K562 (cell line): ENCODE results near the gene ATP5MC3. TPM values are rescaled to one million over a fixed set of nuclear protein-coding genes. Genes with fewer than 3 reads are reported as not detected.

Source experiments
- CREB1 ChIP-seq, 2 experiments: sonication (generic) in 1 of 2; formaldehyde crosslinking in 1 of 2; IDR thresholded peaks; 2 replicates each; pipeline versions ENCODE4 v1.6.1 to v1.8.0; 2012 to 2022; ENCODE audit warnings: inconsistent platforms in 1 of 2, mild to moderate bottlenecking in 1 of 2, missing genetic modification reagents in 1 of 2, moderate library complexity in 1 of 2
- EHMT2 ChIP-seq: fragments of 450-650 bp; IDR thresholded peaks from 2 replicates; pipeline ENCODE4 v1.6.1; 2018; ENCODE audit warnings: antibody characterized with exemption
- ETV6 ChIP-seq, 3 experiments: fragments of 150-350 bp in 1 of 3; sonication (generic) in 1 of 3; formaldehyde crosslinking in 1 of 3; IDR thresholded peaks; 2 replicates each; pipeline versions ENCODE4 v1.6.1 to v1.8.0; 2014 to 2022; ENCODE audit warnings: borderline replicate concordance in 2 of 3, low read depth in 2 of 3, antibody characterized with exemption in 1 of 3, low read length in 1 of 3, mild to moderate bottlenecking in 1 of 3, missing genetic modification reagents in 1 of 3
- HNRNPLL ChIP-seq: fragments of 200-400 bp; formaldehyde crosslinking; IDR thresholded peaks from 2 replicates; pipeline ENCODE4 v1.6.1; 2017; ENCODE audit warnings: low read length, low read depth, mild to moderate bottlenecking; ENCODE audit not compliant: poor library complexity, severe bottlenecking
- KLF16 ChIP-seq: IDR thresholded peaks from 2 replicates; pipeline ENCODE4 v1.6.1; 2016; ENCODE audit warnings: antibody characterized with exemption
- ZNF778 ChIP-seq: fragments of 450-650 bp; formaldehyde crosslinking; IDR thresholded peaks from 2 replicates; pipeline ENCODE4 v1.4.0; 2020; ENCODE audit warnings: mild to moderate bottlenecking, moderate library complexity
- polyA plus RNA-seq, 8 experiments: library from polyadenylated mRNA; depleted of rRNA in 4 of 8; stranded (reverse) in 5 of 8; unstranded in 3 of 8; fragments of >200 nt; fragmentation: Nextera tagmentation in 2 of 8; fragmentation: Illumina TruSeq in 1 of 8; extraction: Ambion mirVana in 2 of 8; extraction: Trizol in 1 of 8; gene quantifications; 2 replicates each; pipeline versions ENCODE4 v1.2.1 to v1.2.3, GENCODE V29; 2011 to 2014; ENCODE audit warnings: inconsistent platforms in 1 of 8, missing spikeins in 1 of 8
- total RNA-seq, 7 experiments: library from RNA; depleted of rRNA in 6 of 7; stranded (reverse); fragments of >200 nt in 6 of 7; fragmentation: Illumina TruSeq in 2 of 7; extraction: Trizol in 2 of 7; gene quantifications; 2 replicates each; pipeline versions ENCODE4 v1.2.1 to v1.2.3, GENCODE V29; 2011 to 2021; ENCODE audit warnings: low replicate concordance in 1 of 7
- TF ChIP-seq, protein P1 (sequence below): fragments of 200-400 bp; formaldehyde crosslinking; IDR thresholded peaks from 2 replicates; pipeline ENCODE4 v1.6.1; 2017; ENCODE audit warnings: mild to moderate bottlenecking, low read depth, low read length, moderate library complexity
- TF ChIP-seq, protein P2 (sequence below): fragments of 450-650 bp; IDR thresholded peaks from 2 replicates; pipeline ENCODE4 v1.6.1; 2018; ENCODE audit warnings: mild to moderate bottlenecking, low read depth; ENCODE audit not compliant: partially characterized antibody
- TF ChIP-seq, protein P3 (sequence below), 2 experiments: fragments of 450-650 bp in 1 of 2; sonication (generic) in 1 of 2; formaldehyde crosslinking; conservative IDR thresholded peaks; 2 replicates each; pipeline versions ENCODE4 v1.4.0 to v1.8.1; 2020 to 2022; ENCODE audit warnings: mild to moderate bottlenecking in 1 of 2, missing genetic modification reagents in 1 of 2

The ATP5MC3 gene
- total and polyA plus RNA-seq, 9 of the 15 experiments (the other 6 are each of a cell fraction or from before 2014, with no cell fraction given): 423 to 2,565 (median 1,012) TPM

DNA sequence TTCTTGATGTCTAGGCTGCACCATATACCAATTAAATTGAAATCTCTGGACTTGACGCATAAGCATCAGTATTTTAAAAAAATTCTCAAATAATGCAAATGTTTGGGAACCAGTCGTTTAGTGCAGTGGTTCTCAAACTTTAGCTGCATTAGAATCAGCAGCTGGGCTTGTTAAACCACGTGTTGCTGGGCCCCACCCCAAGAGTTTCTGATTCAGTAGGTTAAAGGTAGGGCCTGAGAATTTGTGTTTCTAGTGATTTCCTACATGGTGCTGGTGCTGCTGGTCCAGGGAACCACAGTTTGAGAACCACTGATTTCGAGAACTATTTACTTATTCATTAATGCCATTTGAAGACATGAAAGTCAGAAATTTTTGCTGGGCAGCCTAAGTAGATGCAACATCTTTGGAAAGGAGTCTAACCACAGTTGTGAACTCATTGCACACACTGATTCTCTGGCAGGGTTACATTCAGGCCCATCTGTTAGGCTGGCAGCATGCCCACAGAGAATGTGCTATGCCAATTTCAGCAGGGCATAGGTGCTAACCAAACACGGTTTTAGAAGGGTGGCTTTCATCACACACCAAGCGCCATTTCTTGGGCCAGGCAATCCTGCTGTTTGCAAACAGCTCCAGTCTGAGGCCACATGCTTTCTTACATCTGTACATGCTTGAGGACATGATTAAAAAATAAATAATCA lies 26.4 kb upstream of the ATP5MC3 start (continued):
- TF ChIP-seq, protein P1, sequence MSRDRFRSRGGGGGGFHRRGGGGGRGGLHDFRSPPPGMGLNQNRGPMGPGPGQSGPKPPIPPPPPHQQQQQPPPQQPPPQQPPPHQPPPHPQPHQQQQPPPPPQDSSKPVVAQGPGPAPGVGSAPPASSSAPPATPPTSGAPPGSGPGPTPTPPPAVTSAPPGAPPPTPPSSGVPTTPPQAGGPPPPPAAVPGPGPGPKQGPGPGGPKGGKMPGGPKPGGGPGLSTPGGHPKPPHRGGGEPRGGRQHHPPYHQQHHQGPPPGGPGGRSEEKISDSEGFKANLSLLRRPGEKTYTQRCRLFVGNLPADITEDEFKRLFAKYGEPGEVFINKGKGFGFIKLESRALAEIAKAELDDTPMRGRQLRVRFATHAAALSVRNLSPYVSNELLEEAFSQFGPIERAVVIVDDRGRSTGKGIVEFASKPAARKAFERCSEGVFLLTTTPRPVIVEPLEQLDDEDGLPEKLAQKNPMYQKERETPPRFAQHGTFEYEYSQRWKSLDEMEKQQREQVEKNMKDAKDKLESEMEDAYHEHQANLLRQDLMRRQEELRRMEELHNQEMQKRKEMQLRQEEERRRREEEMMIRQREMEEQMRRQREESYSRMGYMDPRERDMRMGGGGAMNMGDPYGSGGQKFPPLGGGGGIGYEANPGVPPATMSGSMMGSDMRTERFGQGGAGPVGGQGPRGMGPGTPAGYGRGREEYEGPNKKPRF: no peak
- no peak for TF ChIP-seq HNRNPLL
- TF ChIP-seq ETV6 (IDR thresholded peaks at IDR 0.05; ENCODE audit: borderline replicate concordance in 1 of 2, low read depth in 2 of 2, low read length in 1 of 2): no peak
- no peak for TF ChIP-seq ETV6 (CRISPR knock-in tag; IDR thresholded peaks at IDR 0.05; ENCODE audit: borderline replicate concordance)
- TF ChIP-seq, protein P2, sequence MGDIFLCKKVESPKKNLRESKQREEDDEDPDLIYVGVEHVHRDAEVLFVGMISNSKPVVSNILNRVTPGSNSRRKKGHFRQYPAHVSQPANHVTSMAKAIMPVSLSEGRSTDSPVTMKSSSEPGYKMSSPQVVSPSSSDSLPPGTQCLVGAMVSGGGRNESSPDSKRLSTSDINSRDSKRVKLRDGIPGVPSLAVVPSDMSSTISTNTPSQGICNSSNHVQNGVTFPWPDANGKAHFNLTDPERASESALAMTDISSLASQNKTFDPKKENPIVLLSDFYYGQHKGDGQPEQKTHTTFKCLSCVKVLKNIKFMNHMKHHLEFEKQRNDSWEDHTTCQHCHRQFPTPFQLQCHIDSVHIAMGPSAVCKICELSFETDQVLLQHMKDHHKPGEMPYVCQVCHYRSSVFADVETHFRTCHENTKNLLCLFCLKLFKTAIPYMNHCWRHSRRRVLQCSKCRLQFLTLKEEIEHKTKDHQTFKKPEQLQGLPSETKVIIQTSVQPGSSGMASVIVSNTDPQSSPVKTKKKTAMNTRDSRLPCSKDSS: no peak
- TF ChIP-seq KLF16: no peak
- TF ChIP-seq, protein P3, sequence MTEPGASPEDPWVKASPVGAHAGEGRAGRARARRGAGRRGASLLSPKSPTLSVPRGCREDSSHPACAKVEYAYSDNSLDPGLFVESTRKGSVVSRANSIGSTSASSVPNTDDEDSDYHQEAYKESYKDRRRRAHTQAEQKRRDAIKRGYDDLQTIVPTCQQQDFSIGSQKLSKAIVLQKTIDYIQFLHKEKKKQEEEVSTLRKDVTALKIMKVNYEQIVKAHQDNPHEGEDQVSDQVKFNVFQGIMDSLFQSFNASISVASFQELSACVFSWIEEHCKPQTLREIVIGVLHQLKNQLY (CRISPR knock-in tag; conservative IDR thresholded peaks at IDR 0.05): no peak
- no peak for TF ChIP-seq CREB1 (IDR thresholded peaks at IDR 0.05)
- TF ChIP-seq CREB1 (CRISPR knock-in tag; IDR thresholded peaks at IDR 0.05): no peak
- TF ChIP-seq ZNF778: no peak
- TF ChIP-seq EHMT2: no peak
- TF ChIP-seq, all 486 proteins: peak for 0
